ENCODE results near the gene AEN.

AEN gene

DNA sequence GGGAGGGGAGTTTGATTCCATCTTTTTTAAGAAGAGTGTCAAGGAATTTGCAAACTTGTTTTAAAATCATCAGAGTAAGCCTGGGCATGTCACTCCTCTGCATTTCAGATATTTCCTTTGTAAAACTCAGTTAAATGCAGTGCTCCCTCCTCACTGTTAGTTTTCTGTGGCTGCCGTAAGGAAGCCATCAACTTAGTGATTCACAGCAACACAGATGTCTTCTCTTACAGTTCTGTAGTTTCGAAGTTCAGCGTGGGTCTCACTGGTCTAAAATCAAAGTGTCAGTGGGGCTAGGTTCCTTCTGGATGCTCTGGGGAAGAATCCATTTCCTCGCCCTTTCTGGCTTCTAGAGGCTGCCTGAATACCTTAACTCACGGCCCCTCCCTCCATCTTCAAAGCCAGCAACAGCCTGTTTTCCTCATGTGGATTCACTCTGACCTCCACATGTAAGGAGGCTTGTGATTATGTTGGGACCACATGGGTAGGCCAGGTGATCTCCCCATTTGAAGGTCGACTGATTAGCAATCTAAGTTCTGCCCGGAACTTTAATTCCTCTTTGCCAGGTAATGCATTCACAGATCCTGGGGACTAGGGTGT is 30.1 kb downstream of the AEN start:
- no peak for DNase-seq

DNA sequence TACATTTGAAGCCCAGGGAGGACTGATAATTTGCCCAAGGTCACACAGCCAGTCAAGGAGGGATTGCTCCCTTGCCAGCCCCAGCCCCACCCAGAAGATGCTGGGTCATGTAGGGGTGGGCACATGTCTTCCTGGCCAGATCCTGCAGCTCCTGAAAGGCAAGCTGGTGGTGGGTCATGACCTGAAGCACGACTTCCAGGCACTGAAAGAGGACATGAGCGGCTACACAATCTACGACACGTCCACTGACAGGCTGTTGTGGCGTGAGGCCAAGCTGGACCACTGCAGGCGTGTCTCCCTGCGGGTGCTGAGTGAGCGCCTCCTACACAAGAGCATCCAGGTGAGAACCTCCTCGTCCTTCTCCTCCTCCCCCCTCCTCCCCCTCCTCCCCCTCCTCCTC is 30.8 kb downstream of the AEN start:
- no peak for DNase-seq

DNA sequence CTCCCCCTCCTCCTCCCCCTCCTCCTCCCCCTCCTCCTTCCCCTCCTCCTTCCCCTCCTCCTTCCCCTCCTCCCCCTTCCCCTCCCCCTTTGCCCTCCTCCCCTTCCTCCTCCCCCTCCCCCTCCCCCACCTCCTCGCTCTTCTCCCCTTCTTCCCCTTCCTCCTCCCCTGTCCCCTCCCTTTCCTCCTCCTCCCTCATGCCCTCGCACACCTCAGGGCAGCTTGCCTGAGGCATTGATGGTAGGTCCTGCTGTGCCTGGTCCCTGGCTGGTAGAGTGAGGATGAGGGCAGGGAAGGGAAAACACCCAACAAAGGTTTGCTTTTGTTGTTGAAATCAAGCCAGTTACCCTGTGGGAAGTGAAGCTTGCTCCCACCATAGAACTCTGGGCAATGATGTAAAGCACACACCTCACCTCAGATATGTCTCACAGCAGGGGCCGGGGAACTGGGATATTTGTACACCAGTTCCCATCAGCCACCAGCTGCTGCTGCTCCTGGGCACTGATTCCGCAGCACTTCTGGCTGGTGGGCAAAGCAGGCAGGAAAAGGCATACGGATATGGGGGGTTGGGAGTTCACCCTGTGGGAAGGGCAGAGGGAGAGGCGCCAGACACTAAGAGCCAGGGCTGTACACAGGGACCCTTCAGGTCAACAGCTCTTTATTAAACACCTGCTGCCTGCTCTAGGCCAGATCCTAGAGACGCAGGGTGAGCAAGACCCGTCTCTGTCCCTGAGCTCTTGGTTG is 31.5 kb downstream of the AEN start:
- DNase-seq, result no peak

DNA sequence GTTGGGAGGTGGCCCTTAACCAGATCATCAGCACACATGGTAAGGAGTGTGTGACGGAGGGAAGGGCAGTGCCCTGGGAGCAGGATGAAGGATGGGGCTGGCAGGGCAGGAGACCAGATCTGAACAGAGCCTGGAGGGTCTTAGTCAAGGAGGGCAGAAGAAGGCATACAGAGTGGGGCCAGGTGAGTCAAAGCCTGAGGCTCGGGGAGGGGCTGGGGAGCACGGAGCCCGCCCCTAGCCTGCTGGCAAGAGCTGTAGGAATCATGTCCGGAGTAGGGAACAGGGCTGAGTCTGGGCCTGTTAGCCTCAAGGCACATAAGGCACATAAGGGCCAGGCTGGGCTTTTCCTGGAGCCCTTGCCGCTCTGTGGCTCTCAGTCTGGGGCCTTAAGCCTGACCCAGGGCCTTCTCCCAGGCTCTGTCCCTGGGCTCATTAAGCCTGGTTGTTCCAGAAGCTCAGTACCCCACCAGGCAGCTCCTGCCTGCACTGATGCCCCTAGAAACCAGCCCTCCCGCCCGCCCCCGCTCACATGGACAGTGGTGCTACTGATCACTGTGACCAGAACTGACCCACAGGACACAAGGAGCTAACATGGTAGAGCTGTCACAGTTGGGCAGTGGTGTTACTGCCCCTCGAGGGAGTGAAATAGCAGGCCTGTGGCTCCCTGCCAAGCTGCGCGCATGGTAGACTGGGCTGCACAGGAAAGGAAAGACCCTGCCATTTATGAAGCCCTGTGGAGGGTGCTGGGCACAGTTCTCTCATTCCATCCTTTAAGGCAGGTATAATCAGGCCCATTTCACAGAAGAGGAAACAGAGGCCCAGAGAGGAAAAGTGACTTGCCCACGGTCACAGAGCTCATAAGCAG is 32.3 kb downstream of the AEN start:
- DNase-seq, result no peak

DNA sequence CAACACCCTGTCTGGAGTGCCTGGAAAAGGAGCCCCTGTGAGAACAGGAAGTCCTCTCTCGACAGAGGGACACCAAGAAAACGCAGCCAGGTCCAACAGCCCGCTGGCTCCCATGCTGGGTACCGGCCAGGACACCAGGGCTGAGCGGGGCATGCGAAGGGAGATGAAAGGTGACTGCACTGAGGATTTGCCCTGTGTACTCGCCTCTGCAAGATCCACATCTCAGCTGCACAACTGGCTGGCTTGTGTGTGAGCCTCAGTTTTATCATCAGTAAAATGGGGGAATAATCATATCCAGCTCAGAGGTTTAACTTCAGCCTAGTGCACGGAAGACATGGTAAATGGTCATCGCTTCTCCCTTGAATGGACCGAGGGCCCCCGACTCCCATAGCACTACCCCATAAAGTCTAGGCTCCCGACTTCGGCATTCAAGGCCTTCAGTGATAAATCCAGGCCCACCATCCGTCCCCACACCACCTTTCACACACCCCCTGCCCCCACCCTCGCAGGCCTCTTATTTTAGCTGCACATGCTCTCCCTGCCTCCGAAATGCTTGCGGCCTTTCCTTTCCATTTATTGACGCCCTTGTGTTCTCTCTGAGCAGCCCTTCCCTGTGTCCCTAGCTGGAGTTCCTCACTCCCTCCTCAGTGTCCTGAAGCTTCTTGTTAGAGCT is 33.4 kb downstream of the AEN start:
- DNase-seq, result no peak

DNA sequence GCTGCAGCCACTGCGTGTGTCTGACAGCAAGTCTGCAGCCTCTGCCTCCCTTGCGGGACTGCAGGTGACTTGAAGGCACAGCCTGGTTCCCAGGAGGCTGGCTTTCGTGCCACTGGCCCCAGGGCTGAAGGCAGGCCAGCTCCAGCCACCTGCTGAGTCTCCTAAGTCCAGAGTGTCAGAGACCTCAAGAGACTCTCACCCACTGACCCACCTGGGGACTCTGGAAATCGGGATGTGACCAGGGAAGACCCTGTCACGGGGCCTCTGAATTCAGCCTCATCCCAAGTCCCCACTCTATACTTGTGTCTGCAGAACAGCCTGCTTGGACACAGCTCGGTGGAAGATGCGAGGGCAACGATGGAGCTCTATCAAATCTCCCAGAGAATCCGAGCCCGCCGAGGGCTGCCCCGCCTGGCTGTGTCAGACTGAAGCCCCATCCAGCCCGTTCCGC is 34.0 kb downstream of the AEN start:
- no peak for DNase-seq

DNA sequence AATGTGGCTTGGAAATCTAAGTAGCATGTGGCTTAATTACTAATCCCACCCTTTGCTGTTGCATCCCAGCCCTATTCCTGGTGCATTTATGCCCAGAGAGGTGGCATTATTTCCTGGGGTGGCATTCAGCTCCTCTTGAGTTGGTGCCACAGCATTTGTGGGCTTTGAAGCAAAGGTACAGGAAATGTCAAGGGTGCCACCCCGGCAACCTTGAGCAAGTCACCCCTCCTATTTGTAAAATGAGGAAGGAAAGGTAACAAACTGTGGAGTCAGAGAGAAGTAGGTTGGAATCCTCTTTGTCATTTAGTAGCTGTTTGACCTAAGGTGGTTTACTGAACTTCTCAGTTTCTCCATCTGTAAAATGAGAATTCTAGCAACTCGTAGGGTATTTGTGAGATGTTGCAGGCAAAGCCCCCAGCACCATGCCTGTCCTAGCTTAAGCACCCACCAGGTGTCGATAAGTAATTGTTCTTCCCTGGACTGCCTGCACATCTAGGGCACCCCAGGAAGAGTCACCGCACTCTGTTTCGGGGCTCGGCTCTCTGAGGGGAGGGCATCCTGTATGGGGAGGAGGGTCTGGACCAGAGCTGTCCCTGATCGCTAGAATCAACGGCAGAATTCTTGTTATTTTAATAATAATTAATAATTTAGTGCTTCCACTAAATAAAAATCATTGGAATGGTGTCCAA is 34.8 kb downstream of the AEN start:
- no peak for DNase-seq

DNA sequence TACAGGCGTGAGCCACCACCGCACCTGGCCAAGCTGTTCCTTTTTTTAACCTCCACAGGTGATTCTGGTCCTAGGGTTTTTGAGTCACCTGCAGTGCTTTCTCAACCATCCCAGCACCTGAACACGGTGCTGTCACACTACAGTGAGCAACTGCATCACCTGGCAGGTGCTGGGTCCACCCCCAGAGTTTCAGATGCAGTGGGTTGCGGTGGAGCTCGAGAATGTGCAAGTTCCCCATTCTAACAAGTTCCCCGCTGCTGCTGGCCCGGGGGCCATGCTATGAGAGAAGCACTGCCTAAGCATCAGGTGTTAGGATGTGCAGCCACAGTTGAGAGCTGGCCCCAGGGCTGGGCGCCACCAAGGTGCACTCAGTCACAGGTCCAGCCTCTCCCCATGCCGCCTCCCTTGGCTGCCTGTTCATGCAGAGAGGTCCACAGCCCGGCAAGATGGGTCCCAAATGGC is 35.7 kb downstream of the AEN start:
- DNase-seq, result peak; percentile 79

DNA sequence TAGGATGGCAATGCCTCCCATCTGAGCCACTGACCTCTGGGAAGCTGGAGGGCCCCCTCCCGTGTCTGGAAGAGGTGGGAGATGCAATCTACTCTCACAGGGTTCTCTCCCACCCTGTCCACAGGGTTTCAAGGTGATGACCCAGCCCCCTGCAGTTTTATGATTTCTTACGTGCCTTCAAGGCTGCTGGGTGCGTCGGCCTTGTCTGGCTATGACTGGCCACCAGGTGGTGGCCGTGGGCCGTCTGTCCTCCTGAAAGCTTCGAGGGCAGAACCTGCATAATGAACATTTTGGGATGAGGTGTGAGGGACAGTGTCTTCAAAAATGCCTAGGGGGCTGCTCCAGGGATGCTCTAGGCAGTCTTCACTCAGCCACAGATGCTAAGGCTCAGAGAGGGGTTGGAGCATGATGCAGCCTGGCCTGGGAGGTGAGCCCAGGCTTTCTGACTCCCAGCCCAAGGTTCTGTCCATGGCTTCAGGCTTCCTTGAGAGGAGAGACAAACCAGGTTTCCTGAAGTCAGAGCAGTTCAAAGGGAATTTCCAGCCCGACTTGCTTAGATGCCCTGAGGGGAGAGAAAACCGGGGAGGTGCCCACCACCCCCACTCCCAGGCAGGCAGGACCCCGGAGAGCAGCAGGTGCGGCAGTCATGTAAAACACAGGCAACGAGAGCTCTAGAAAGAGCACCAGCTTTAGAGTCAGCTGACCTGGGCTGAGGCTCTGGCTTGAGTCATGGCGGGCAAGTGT is 36.4 kb downstream of the AEN start:
- no peak for DNase-seq

DNA sequence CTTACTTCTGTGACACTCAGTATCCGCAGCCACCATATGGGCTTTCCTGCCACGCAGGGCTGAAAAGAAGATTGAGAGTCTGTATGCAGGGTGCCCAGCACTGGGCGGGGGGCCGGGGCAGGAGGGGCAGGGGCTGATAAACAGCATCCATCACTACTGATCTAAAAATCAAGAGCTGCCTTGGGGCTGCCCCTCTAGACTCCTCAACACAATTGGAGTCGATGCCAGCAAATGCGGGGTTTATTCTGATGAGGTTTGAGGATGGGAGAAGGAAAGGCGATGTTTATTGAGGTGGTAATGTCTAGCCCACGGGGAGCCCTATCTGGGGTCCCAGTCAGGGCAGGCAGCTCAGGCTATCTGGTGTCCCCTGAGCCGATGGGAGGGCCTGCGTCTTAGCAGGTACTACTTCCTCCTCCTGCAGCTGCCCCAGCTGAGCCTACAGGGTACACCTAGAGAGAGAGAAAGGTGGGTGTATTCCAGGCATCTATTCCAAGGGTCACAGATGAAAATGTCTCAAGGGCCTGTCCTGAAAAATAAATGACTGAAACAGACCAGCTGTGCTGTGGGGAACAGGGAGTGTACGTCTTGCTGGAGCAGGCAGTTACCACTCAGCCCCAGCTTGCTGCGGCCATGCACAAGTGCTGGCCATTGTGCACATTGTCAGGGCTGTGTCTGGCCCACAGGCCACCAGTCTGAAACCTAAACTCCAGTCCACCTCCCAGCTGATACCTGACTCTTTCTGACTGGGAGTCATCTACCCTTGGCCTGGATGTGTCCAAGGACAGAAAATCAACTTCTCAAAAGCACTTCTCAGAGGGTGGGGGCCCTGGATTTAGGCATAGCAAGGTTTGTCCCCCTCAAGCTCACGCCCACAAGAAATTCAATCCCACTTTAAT is 37.2 kb downstream of the AEN start:
- DNase-seq, result no peak

DNA sequence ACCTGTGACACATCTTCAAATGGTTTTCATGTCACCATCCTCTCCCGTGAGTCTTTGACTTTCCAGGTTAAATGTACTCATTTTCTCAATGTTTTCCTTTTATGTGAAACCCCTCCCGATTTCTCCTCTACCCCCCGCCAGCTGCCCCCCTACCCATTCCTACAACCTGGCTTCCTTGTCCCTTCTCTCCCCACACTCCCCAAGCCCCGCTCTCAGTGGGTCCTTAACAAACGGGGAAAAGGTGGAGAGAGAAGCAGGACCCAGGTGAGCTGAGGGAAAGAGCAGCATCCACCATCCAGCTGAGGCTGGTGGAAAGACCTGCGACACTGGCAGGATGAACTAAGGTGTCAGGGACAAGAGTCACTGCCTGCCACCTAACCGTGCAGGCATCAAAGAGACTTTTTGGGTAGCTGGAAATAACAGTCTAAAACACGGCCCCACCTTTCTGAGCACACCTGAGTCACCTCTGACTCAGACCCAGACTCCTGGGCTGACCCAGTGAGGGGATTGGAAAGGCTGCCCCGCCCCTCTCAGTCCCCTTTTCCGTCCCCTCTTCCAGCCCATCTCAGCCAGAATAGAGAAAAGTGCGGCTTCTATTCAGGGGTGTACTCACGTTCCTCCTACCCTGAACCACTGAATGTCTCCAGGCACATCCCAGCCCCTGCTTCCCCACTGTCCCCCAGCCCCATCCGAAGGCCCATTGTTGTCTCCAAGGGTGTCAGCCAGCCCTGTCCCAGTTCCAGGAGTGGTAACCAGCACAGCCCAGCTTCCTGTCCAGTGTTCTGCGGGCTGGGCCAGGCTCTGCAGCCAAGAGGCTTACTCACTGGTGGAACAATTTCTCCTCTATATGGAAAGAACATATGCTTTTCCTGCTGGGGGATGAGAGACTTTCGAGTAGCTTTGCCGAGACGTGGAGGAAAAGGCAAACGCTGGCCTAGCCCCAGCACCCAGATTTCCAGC is 38.1 kb downstream of the AEN start:
- no peak for DNase-seq

DNA sequence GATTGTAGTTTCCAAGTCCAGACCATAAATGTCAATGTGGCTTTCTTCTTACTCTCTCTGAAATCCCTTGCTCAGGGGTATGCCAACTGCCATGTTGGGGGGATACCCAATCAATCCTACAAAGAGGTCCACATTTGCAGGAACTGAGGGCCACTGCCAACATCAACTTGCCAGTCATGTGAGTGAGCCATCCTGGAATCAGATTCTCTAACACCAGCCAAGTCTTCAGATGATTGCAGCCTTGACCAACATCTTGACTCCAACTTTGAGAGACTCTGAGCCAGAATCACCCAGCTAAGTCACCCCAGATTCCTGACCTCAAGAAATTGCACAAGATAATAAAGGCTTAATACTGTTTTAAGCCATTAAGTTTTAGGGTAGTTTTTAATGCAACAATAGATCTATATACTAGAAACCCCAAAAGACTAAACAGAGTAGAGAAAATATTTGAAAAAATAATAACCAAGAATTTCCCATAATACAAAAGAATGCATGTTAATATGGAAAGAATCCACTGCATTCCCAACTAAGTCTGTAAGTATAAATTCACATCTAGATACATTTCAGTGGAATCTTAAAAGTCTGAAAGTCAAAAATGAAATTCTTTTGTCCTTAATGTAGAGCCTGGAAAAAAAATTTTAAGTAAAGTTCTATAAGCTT is 40.0 kb downstream of the AEN start:
- no peak for DNase-seq

DNA sequence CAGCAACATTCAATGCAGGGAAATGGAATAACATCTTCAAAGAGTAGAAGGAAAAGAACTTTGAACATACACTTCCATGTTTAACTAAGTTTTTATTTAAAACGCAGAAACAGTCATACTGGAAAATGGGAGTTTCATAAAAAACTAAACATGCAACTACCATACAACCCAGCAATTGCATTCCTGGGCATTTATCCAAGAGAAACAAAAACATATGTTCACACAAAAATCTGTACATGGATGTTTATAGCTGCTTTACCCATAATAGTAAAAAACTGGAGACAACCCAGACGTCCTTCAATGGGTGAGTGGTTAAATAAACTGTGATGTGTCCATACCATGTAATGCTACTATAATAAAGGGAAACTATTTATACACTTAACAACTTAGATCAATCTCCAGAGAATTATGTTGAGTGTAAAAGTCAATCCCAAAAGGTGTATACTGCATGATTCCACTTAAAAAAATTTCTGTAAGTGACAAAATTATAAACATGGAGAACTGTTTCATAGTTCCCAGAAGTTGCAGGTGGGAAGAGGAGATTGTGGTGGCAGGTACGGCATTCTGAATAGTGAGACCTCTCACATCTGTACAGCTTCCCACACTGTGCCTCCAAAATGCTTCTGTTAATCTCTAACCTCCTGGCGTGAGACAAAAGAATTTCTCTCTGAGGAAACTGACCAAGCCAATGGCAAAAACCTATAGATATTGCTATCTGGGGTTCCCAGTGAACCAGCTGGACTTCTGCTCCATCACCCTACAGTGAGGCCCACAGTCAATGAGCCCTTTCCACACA is 40.8 kb downstream of the AEN start:
- no peak for DNase-seq

DNA sequence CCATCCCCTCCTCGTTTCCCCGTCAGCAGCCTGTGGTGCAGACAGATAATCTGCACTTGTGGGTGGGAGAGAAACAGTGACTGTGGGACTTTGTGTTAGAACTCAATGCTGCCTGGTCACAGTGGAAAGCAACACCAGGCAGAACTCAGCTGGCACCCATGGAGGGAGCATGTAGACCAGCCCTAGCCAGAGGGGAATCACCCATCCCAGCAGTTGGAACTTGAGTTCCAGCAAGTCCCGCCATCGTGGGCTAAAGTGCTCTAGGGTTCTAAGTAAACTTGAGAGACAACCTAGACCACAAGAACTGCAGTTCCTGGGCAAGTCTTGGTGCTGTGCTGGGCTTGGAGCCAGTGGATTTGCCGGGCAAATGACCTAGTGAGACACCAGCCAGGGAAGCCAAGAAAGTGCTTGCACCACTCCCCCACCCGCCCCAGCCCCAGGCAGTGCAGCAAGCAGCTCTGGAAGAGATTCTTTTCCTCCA is 42.0 kb downstream of the AEN start:
- DNase-seq, result no peak

DNA sequence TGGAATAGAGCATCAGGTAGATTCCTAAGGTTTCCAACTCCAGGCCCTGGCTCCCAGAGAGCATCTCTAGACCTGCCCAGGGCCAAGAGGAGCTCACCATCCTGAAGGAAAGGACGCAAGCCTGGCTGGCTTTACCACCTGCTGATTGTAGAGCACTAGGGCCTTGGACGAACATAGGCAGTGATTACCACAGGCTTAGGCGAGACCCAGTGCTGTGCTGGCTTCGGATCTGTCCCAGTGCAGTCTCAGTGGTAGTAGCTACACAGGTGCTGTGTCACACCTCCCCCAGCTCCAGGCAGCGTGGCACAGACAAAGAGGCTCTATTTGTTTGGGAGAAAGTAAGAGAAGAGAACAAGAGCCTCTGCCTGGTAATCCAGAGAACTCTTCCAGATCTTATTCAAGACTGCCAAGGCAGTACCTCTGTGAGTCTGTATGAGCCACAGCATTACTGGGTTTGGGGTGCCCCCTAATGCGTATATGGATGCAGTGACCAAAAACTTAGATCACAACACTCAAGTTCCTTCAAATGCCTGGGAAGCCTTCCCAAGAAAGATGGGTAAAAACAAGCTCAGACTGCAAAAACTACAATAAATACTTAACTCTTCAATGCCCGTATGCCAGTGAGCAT is 43.1 kb downstream of the AEN start:
- peak; percentile 60 for DNase-seq

DNA sequence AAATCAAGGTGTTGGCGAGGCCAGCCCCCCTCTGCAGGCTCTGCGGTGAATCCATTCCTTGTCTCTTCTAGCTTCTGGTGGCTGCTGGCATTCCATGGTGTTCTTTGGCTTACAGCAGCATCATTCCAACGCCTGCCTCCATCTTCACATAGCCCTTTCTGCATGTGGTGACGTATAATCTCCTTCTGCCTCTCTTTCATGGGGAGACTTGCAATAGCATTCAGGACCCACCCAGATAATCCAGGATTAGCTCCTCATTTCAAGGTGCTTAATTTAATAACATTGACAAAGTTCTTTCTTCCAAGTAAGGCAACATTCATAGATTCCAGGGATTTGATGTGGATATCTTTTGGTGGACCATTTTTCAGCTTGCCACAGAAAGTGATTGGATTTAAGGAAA is 53.5 kb downstream of the AEN start:
- DNase-seq, result no peak

DNA sequence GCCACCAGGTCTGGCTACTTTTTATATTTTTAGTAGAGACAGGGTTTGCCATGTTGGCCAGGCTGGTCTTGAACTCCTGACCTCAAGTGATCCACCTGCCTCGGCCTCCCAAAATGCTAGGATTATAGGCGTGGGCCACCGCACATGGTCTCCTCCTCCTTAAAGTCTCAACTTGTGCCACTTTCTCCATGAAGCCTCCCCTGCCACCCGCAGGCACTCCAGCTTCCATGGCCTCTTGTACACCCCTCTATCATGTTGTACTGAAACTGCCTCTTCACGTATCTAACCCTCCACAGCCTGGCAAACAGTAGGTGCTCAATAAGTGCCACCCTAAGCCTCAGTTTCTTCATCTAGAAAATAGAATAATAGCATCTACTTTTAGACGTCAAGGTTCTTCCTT is 57.6 kb downstream of the AEN start:
- DNase-seq, result no peak
